ENCODE data around the gene TNXB. TPM values are rescaled to one million over a fixed set of nuclear protein-coding genes. Genes with fewer than 3 reads are reported as not detected.

Gene TNXB
- total RNA-seq, 2 donors from 2014 or later: 3.8 to 6.7 TPM

GRCh38 chr6:32127717-32128592, 18.8 kb upstream of the TNXB start, which contains the start of gene ATF6B:
Gene ATF6B (minus strand): TSS chr6:32128246. CDS start chr6:32128207, 39 bp downstream.
- Mint-ChIP-seq H3K4me1 (ENCODE audit: low read depth in 2 of 2) (peaks cover 41 to 51% of the 10 kb centered on the region in 2 donors), H3K27ac (peak within 1 kb of the TSS; percentile 95 to 96), H3K36me3 (peaks cover 20% of the 10 kb centered on the region), H3K27me3 (no peaks in the 10 kb centered on the region), H3K4me3 (peak within 1 kb of the TSS; percentile 98), H3K9me3 (no peaks in the 10 kb centered on the region)
- DNase-seq (ENCODE audit: low spot score): peak; percentile 100
- ATAC-seq: peak; percentile 97 to 98

- H3K9me3 Mint-ChIP-seq: no peaks in the 10 kb centered on the region
- H3K4me1 Mint-ChIP-seq (ENCODE audit: low read depth in 2 of 2): peaks cover 41 to 51% of the 10 kb centered on the region in 2 donors
- H3K36me3 Mint-ChIP-seq: peaks cover 20% of the 10 kb centered on the region
- no peak for DNase-seq (ENCODE audit: low spot score)
- peak overlapping the region; percentile 98 for H3K4me3 Mint-ChIP-seq
- no peak for ATAC-seq
- peak overlapping the region; percentile 95 to 96 for H3K27ac Mint-ChIP-seq
- no peaks in the 10 kb centered on the region for H3K27me3 Mint-ChIP-seq
These were observed 18.2 kb upstream of the TNXB start for GRCh38 chr6:32127409-32127716.

- no peaks in the 10 kb centered on the region for H3K9me3 Mint-ChIP-seq
- peak overlapping the region; percentile 95 to 96 for H3K27ac Mint-ChIP-seq
- H3K4me1 Mint-ChIP-seq (ENCODE audit: low read depth in 2 of 2): peaks cover 42 to 51% of the 10 kb centered on the region in 2 donors
- ATAC-seq: no peak
- peak overlapping the region; percentile 98 for H3K4me3 Mint-ChIP-seq
- no peaks in the 10 kb centered on the region for H3K27me3 Mint-ChIP-seq
- peaks cover 24% of the 10 kb centered on the region for H3K36me3 Mint-ChIP-seq
- no peak for DNase-seq (ENCODE audit: low spot score)
These were observed 17.7 kb upstream of the TNXB start for GRCh38 chr6:32126880-32127279.

GRCh38 chr6:32123681-32124080, 14.5 kb upstream of the TNXB start:
- peaks cover 37 to 41% of the 10 kb centered on the region in 2 donors for H3K4me1 Mint-ChIP-seq (ENCODE audit: low read depth in 2 of 2)
- DNase-seq (ENCODE audit: low spot score) (no peak), ATAC-seq (no peak)
- H3K27me3 Mint-ChIP-seq: no peaks in the 10 kb centered on the region
- no peak overlapping the region for H3K27ac Mint-ChIP-seq
- H3K36me3 Mint-ChIP-seq: peaks cover 33% of the 10 kb centered on the region
- H3K9me3 Mint-ChIP-seq: no peaks in the 10 kb centered on the region
- no peak overlapping the region for H3K4me3 Mint-ChIP-seq

GRCh38 chr6:32120573-32121059, 11.5 kb upstream of the TNXB start:
- Mint-ChIP-seq H3K9me3 (no peaks in the 10 kb centered on the region), H3K36me3 (peaks cover 23% of the 10 kb centered on the region), H3K27me3 (no peaks in the 10 kb centered on the region), H3K27ac (no peak overlapping the region), H3K4me3 (no peak overlapping the region), H3K4me1 (ENCODE audit: low read depth in 2 of 2) (peaks cover 9 to 23% of the 10 kb centered on the region in 2 donors)
- ATAC-seq: no peak
- no peak for DNase-seq (ENCODE audit: low spot score)

- Mint-ChIP-seq H3K27ac (no peak overlapping the region), H3K27me3 (no peaks in the 10 kb centered on the region), H3K36me3 (peaks cover 14% of the 10 kb centered on the region), H3K4me1 (ENCODE audit: low read depth in 2 of 2) (peaks cover under 1 to 17% of the 10 kb centered on the region in 2 donors), H3K9me3 (no peaks in the 10 kb centered on the region), H3K4me3 (no peak overlapping the region)
- peak; percentile 73 to 82 for ATAC-seq
- DNase-seq (ENCODE audit: low spot score): peak; percentile 80
These were observed 9.9 kb upstream of the TNXB start for GRCh38 chr6:32118782-32119628.

- Mint-ChIP-seq H3K9me3 (no peaks in the 10 kb centered on the region), H3K27ac (no peak overlapping the region), H3K27me3 (no peaks in the 10 kb centered on the region), H3K36me3 (peaks cover 13% of the 10 kb centered on the region), H3K4me3 (no peak overlapping the region), H3K4me1 (ENCODE audit: low read depth in 2 of 2) (peaks cover 0 to 20% of the 10 kb centered on the region in 2 donors)
- ATAC-seq (no peak), DNase-seq (ENCODE audit: low spot score) (no peak)
These were observed 8.3 kb upstream of the TNXB start for GRCh38 chr6:32117461-32117860.

GRCh38 chr6:32116674-32117073, 7.5 kb upstream of the TNXB start:
- Mint-ChIP-seq H3K4me1 (ENCODE audit: low read depth in 2 of 2) (peaks cover 0 to 21% of the 10 kb centered on the region in 2 donors), H3K9me3 (no peaks in the 10 kb centered on the region), H3K27ac (no peak overlapping the region), H3K4me3 (no peak overlapping the region), H3K27me3 (no peaks in the 10 kb centered on the region), H3K36me3 (peaks cover 7% of the 10 kb centered on the region)
- ATAC-seq (no peak), DNase-seq (ENCODE audit: low spot score) (no peak)

- DNase-seq (ENCODE audit: low spot score): no peak
- H3K4me3 Mint-ChIP-seq: no peak overlapping the region
- ATAC-seq: no peak
- peaks cover 0 to 17% of the 10 kb centered on the region in 2 donors for H3K4me1 Mint-ChIP-seq (ENCODE audit: low read depth in 2 of 2)
- peaks cover under 1% of the 10 kb centered on the region for H3K36me3 Mint-ChIP-seq
- peak overlapping the region in 1 of 2 donors; percentile 34 for H3K27ac Mint-ChIP-seq
- no peaks in the 10 kb centered on the region for H3K9me3 Mint-ChIP-seq
- no peaks in the 10 kb centered on the region for H3K27me3 Mint-ChIP-seq
These were observed 6.5 kb upstream of the TNXB start for GRCh38 chr6:32115623-32116022.

GRCh38 chr6:32114796-32115195, 5.7 kb upstream of the TNXB start:
- Mint-ChIP-seq H3K4me3 (no peak overlapping the region), H3K27me3 (no peaks in the 10 kb centered on the region), H3K36me3 (no peaks in the 10 kb centered on the region), H3K9me3 (no peaks in the 10 kb centered on the region), H3K4me1 (ENCODE audit: low read depth in 2 of 2) (peaks cover 0 to 19% of the 10 kb centered on the region in 2 donors), H3K27ac (peak overlapping the region in 1 of 2 donors; percentile 34)
- DNase-seq (ENCODE audit: low spot score): no peak
- no peak for ATAC-seq

- Mint-ChIP-seq H3K27ac (peak overlapping the region in 1 of 2 donors; percentile 32), H3K9me3 (no peaks in the 10 kb centered on the region), H3K4me1 (ENCODE audit: low read depth in 2 of 2) (peaks cover 0 to 22% of the 10 kb centered on the region in 2 donors), H3K4me3 (no peak overlapping the region), H3K36me3 (no peaks in the 10 kb centered on the region), H3K27me3 (peaks cover 4% of the 10 kb centered on the region in 2 donors)
- DNase-seq (ENCODE audit: low spot score) (no peak), ATAC-seq (peak in 1 of 2 donors; percentile 12)
These were observed 4.5 kb upstream of the TNXB start for GRCh38 chr6:32113386-32114352.

GRCh38 chr6:32112431-32112980, 3.4 kb upstream of the TNXB start:
- Mint-ChIP-seq H3K9me3 (no peaks in the 10 kb centered on the region), H3K27ac (peak overlapping the region in 1 of 2 donors; percentile 32), H3K36me3 (no peaks in the 10 kb centered on the region), H3K27me3 (peaks cover 10 to 11% of the 10 kb centered on the region in 2 donors), H3K4me1 (ENCODE audit: low read depth in 2 of 2) (peaks cover 0 to 24% of the 10 kb centered on the region in 2 donors), H3K4me3 (no peak overlapping the region)
- ATAC-seq (no peak), DNase-seq (ENCODE audit: low spot score) (no peak)
